SU-DHL-6 (cell line): ENCODE data around the gene ATP1A3.
A peak's percentile ranks its signal among the peaks of the same experiment; 100 is the strongest.

Experiments used
- H2AFZ ChIP-seq: fragments of 200-600 bp; sonication (generic); 2 replicates; pipeline ENCODE4 v1.6.1; 2014; ENCODE audit warnings: low read depth, mild to moderate bottlenecking, moderate library complexity, mixed read lengths, antibody characterized with exemption, low read length; ENCODE audit not compliant: severe bottlenecking
- H3F3A ChIP-seq: fragments of 200-600 bp; shearing (Covaris generic); 2 replicates; pipeline ENCODE4 v1.6.0; 2016; ENCODE audit warnings: antibody characterized with exemption, mild to moderate bottlenecking; ENCODE audit not compliant: insufficient read depth
- H3K27ac ChIP-seq: fragments of 200-600 bp; sonication (generic); 2 replicates; pipeline ENCODE4 v1.5.1; 2016; ENCODE audit warnings: low read depth, mild to moderate bottlenecking, low read length, moderate library complexity, mixed read lengths
- H3K27me3 ChIP-seq: fragments of 200-600 bp; sonication (generic), shearing (Covaris generic); 2 replicates; pipeline ENCODE4 v1.6.0; 2014; ENCODE audit warnings: mild to moderate bottlenecking, low read length
- H3K36me3 ChIP-seq: fragments of 200-600 bp; sonication (generic); 2 replicates; pipeline ENCODE4 v1.6.1; 2014; ENCODE audit warnings: mild to moderate bottlenecking, low read length, mixed read lengths
- H3K4me2 ChIP-seq: fragments of 300-600, 200-600 bp; shearing (Covaris generic), sonication (generic); 2 replicates; pipeline ENCODE4 v1.6.0; 2014; ENCODE audit warnings: low read length, low read depth, mild to moderate bottlenecking; ENCODE audit not compliant: poor library complexity, severe bottlenecking
- H3K4me3 ChIP-seq: fragments of 200-600 bp; sonication (generic); 2 replicates; pipeline ENCODE4 v1.5.1; 2014; ENCODE audit warnings: antibody characterized with exemption, low read length, mild to moderate bottlenecking, mixed read lengths; ENCODE audit not compliant: insufficient read depth, poor library complexity, severe bottlenecking
- H3K79me2 ChIP-seq: fragments of 200-600 bp; sonication (generic); 2 replicates; pipeline ENCODE4 v1.6.1; 2014; ENCODE audit warnings: mild to moderate bottlenecking, low read length, moderate library complexity; ENCODE audit not compliant: insufficient read depth
- H3K9ac ChIP-seq: fragments of 200-600 bp; sonication (generic); 2 replicates; pipeline ENCODE4 v1.7.0; 2014; ENCODE audit warnings: mild to moderate bottlenecking, low read length
- H3K9me2 ChIP-seq: fragments of 200-600 bp; sonication (generic); replicated peaks from 2 replicates; pipeline ENCODE4 v1.6.1; 2014; ENCODE audit warnings: low read length; ENCODE audit not compliant: insufficient read depth
- H3K9me3 ChIP-seq: fragments of 200-600 bp; sonication (generic); 2 replicates; pipeline ENCODE4 v1.6.1; 2014; ENCODE audit warnings: low read length, mixed read lengths; ENCODE audit not compliant: insufficient read depth
- H4K20me1 ChIP-seq: fragments of 200-600 bp; sonication (generic); 2 replicates; pipeline ENCODE4 v1.6.1; 2014; ENCODE audit warnings: low read depth, mild to moderate bottlenecking, antibody characterized with exemption, low read length, moderate library complexity, mixed read lengths
- CTCF ChIP-seq: fragments of 200-600 bp; sonication (generic); IDR thresholded peaks from one replicate; pipeline ENCODE4 v1.5.1; 2017; ENCODE audit warnings: antibody characterized with exemption, mild to moderate bottlenecking, low read length, moderate library complexity; ENCODE audit not compliant: insufficient read depth, poor library complexity, severe bottlenecking
- EZH2phosphoT487 ChIP-seq: fragments of 200-600 bp; sonication (generic), shearing (Covaris generic); conservative IDR thresholded peaks from 2 replicates; pipeline ENCODE4 v1.6.1; 2018; ENCODE audit warnings: mild to moderate bottlenecking, antibody characterized with exemption, low read length, moderate library complexity, mixed read lengths

Gene ATP1A3

GRCh38 chr19:42028304-42029216 lies 34.5 kb upstream of the ATP1A3 start:
- Histone ChIP-seq H3F3A (no peaks in the 10 kb centered on the region), H3K4me3 (no peak overlapping the region), H3K9me2 (no peaks in the 10 kb centered on the region), H4K20me1 (no peaks in the 10 kb centered on the region), H3K9me3 (no peaks in the 10 kb centered on the region), H3K36me3 (no peaks in the 10 kb centered on the region), H3K79me2 (no peaks in the 10 kb centered on the region), H3K27ac (no peak overlapping the region), H2AFZ (no peak overlapping the region), H3K9ac (no peak overlapping the region), H3K27me3 (no peaks in the 10 kb centered on the region), H3K4me2 (no peak overlapping the region)
- TF ChIP-seq CTCF (peak; percentile 76), EZH2phosphoT487 (no peak)

- Histone ChIP-seq H3K9me2 (no peaks in the 10 kb centered on the region), H2AFZ (no peak overlapping the region), H3K79me2 (no peaks in the 10 kb centered on the region), H3F3A (no peaks in the 10 kb centered on the region), H3K4me3 (no peak overlapping the region), H3K36me3 (no peaks in the 10 kb centered on the region), H3K27me3 (no peaks in the 10 kb centered on the region), H4K20me1 (no peaks in the 10 kb centered on the region), H3K9me3 (no peaks in the 10 kb centered on the region), H3K9ac (no peak overlapping the region), H3K27ac (no peak overlapping the region), H3K4me2 (no peak overlapping the region)
- TF ChIP-seq EZH2phosphoT487 = no peak
- no peak for TF ChIP-seq CTCF
Observed at GRCh38 chr19:42024622-42025111, 30.6 kb upstream of the ATP1A3 start.

GRCh38 chr19:42023943-42024260 lies 29.9 kb upstream of the ATP1A3 start:
- H3K36me3 ChIP-seq = no peaks in the 10 kb centered on the region
- no peak for TF ChIP-seq EZH2phosphoT487
- H3K9me2 ChIP-seq = no peaks in the 10 kb centered on the region
- H3F3A ChIP-seq = no peaks in the 10 kb centered on the region
- H3K4me2 ChIP-seq = no peak overlapping the region
- H3K79me2 ChIP-seq = no peaks in the 10 kb centered on the region
- H3K27ac ChIP-seq = no peak overlapping the region
- no peaks in the 10 kb centered on the region for H4K20me1 ChIP-seq
- no peak overlapping the region for H3K4me3 ChIP-seq
- no peak overlapping the region for H3K9ac ChIP-seq
- H3K9me3 ChIP-seq = no peaks in the 10 kb centered on the region
- no peak overlapping the region for H2AFZ ChIP-seq
- H3K27me3 ChIP-seq = no peaks in the 10 kb centered on the region
